Testis (tissue), 2 donors: Measurements from ENCODE around the gene FAM8A1.

ENCODE experiments used
- POLR2A ChIP-seq: fragments of 450-650 bp; IDR thresholded peaks from one replicate; pipeline ENCODE4 v1.6.1; 2017; ENCODE audit warnings: antibody characterized with exemption, mild to moderate bottlenecking, moderate library complexity
- TF ChIP-seq, protein P1 (sequence below), 3 experiments: fragments of 450-650 bp in 2 of 3; fragments of 200-600 bp in 1 of 3; sonication (generic) in 1 of 3; IDR thresholded peaks; one replicate each; pipeline ENCODE4 v1.5.1; 2016 to 2019; ENCODE audit warnings: antibody characterized with exemption in 3 of 3, mild to moderate bottlenecking in 2 of 3, moderate library complexity in 1 of 3

DNA sequence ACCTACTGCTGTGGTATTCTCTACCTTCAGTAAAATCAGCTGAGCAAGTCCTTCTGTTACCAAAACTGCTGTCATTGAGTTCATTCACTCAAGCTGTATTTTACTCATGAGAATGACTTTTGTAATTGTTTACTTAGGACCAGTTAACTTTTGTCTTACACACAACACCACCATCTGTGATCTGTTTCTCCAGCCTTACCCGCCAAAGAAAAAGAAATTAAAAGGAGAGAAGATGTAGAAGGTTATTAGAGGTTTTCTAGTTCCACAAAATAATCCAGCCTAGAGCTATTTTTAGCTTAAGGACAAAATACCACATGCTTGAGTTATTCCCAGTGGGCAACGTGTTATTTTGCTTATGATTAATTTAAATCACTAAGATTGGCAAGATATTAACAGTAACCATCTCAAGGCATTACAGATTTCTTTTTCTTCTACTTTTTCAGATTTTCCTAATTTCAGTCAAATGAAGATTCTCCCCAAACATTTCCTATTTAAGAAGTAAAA lies 38.2 kb downstream of the FAM8A1 start:
- TF ChIP-seq, protein P1, sequence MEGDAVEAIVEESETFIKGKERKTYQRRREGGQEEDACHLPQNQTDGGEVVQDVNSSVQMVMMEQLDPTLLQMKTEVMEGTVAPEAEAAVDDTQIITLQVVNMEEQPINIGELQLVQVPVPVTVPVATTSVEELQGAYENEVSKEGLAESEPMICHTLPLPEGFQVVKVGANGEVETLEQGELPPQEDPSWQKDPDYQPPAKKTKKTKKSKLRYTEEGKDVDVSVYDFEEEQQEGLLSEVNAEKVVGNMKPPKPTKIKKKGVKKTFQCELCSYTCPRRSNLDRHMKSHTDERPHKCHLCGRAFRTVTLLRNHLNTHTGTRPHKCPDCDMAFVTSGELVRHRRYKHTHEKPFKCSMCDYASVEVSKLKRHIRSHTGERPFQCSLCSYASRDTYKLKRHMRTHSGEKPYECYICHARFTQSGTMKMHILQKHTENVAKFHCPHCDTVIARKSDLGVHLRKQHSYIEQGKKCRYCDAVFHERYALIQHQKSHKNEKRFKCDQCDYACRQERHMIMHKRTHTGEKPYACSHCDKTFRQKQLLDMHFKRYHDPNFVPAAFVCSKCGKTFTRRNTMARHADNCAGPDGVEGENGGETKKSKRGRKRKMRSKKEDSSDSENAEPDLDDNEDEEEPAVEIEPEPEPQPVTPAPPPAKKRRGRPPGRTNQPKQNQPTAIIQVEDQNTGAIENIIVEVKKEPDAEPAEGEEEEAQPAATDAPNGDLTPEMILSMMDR (IDR thresholded peaks at IDR 0.05): no peak
- TF ChIP-seq POLR2A: no peak
